A673 (cell line): ENCODE data around the gene SCN4A. TPM values are rescaled to one million over a fixed set of nuclear protein-coding genes. Genes with fewer than 3 reads are reported as not detected.

Experiments
- BruUV-seq: library from RNA; stranded (reverse); fragments of 400-500 nt; replicated peaks from 2 replicates; lab custom pipeline; 2021; lab: Mats Ljungman, UMichigan
- CTCF ChIA-PET: fragments of 300-600 bp; sonication (Branson Sonifier 250); formaldehyde crosslinking; loops from one replicate; lab custom pipeline; 2022; ENCODE audit warnings: antibody characterized with exemption; lab: Charles Lee
- POLR2A ChIA-PET: fragments of 300-600 bp; sonication (Branson Sonifier 250); formaldehyde crosslinking; loops from one replicate; lab custom pipeline; 2022; ENCODE audit warnings: antibody characterized with exemption; ENCODE audit not compliant: low non-redundant PET; lab: Charles Lee
- DNase-seq: peaks from one replicate; pipeline ENCODE4 v3.0.0-alpha.2; 2015; ENCODE audit warnings: low spot score
- H3K27ac ChIP-seq: fragments of 200-600 bp; sonication (generic); 2 replicates; pipeline ENCODE4 v1.5.1; 2016; ENCODE audit warnings: mixed run types, low read depth, mild to moderate bottlenecking, mixed read lengths, antibody characterized with exemption, low read length; ENCODE audit not compliant: poor library complexity, severe bottlenecking
- H3K27me3 ChIP-seq: fragments of 200-600 bp; sonication (generic); replicated peaks from 2 replicates; pipeline ENCODE4 v1.6.1; 2017; ENCODE audit warnings: mixed run types, low read depth, mild to moderate bottlenecking, mixed read lengths, antibody characterized with exemption, low read length; ENCODE audit not compliant: insufficient read depth, poor library complexity
- H3K36me3 ChIP-seq: fragments of 200-600 bp; sonication (generic); 2 replicates; pipeline ENCODE4 v1.6.1; 2016; ENCODE audit warnings: mixed run types, mild to moderate bottlenecking, mixed read lengths, antibody characterized with exemption, low read length; ENCODE audit not compliant: insufficient read depth, poor library complexity, severe bottlenecking
- H3K4me1 ChIP-seq: fragments of 200-600 bp; sonication (generic); 2 replicates; pipeline ENCODE4 v1.6.1; 2017; ENCODE audit warnings: mixed run types, mild to moderate bottlenecking, mixed read lengths, antibody characterized with exemption, low read length; ENCODE audit not compliant: insufficient read depth, poor library complexity, severe bottlenecking
- H3K4me3 ChIP-seq: fragments of 200-600 bp; sonication (generic); 2 replicates; pipeline ENCODE4 v1.5.1; 2016; ENCODE audit warnings: low read depth, mixed run types, mild to moderate bottlenecking, mixed read lengths, low read length; ENCODE audit not compliant: poor library complexity, severe bottlenecking
- H3K9me3 ChIP-seq: fragments of 200-600 bp; sonication (generic); 2 replicates; pipeline ENCODE4 v1.6.1; 2016; ENCODE audit warnings: mixed run types, low read depth, mild to moderate bottlenecking, mixed read lengths, antibody characterized with exemption, low read length; ENCODE audit not compliant: poor library complexity, severe bottlenecking
- CTCF ChIP-seq: fragments of 300-800, 200-600 bp; sonication (generic); conservative IDR thresholded peaks from 2 replicates; pipeline ENCODE4 v1.5.1; 2017; ENCODE audit warnings: low read depth, mild to moderate bottlenecking, antibody characterized with exemption, low read length, moderate library complexity, mixed read lengths
- EZH2 ChIP-seq: fragments of 200-600 bp; sonication (generic); IDR thresholded peaks from 2 replicates; pipeline ENCODE4 v1.6.1; 2017; ENCODE audit warnings: borderline replicate concordance, low read depth, mild to moderate bottlenecking, mixed read lengths, antibody characterized with exemption, low read length; ENCODE audit not compliant: poor library complexity, severe bottlenecking
- intact Hi-C: fragments of 100-400 bp; cut with micrococcal nuclease; formaldehyde crosslinking; loops from one replicate; pipeline ENCODE4 v1.10.0; 2022; ENCODE audit not compliant: unreplicated experiment
- total RNA-seq: library from RNA; stranded (reverse); gene quantifications from 2 replicates; pipeline ENCODE4 v1.2.3, GENCODE V29; 2021

SCN4A gene
- total RNA-seq, 1 experiment from 2014 or later, result 0.56 TPM

- H3K9me3 ChIP-seq, result no peaks in the 10 kb centered on the region
Observed at GRCh38 chr17:63934183-63935112, 38.3 kb downstream of the SCN4A start.

GRCh38 chr17:63933598-63933997, 39.1 kb downstream of the SCN4A start:
- no peaks in the 10 kb centered on the region for H3K9me3 ChIP-seq
- no peaks in the 10 kb centered on the region for H3K27me3 ChIP-seq
- CTCF ChIA-PET, result no interaction called here
- no TSS peak for BruUV-seq
- no peak for DNase-seq
- POLR2A ChIA-PET, result no interaction called here
- H3K36me3 ChIP-seq, result no peaks in the 10 kb centered on the region
- TF ChIP-seq CTCF (no peak), EZH2 (no peak)
- no peak overlapping the region for H3K27ac ChIP-seq
- H3K4me3 ChIP-seq, result no peak overlapping the region
- H3K4me1 ChIP-seq, result peaks cover 15% of the 10 kb centered on the region
- intact Hi-C loops, result no loop called here

More at GRCh38 chr17:63934183-63935112, 38.3 kb downstream of the SCN4A start:
- Histone ChIP-seq H3K4me1 (peaks cover 15% of the 10 kb centered on the region), H3K27ac (no peak overlapping the region), H3K27me3 (no peaks in the 10 kb centered on the region), H3K4me3 (no peak overlapping the region), H3K36me3 (no peaks in the 10 kb centered on the region)
- ChIA-PET CTCF (no interaction called here), POLR2A (no interaction called here)
- no TSS peak for BruUV-seq
- intact Hi-C loops, result no loop called here
- DNase-seq, result no peak
- TF ChIP-seq EZH2 (no peak), CTCF (no peak)

- TF ChIP-seq CTCF, result no peak
- TF ChIP-seq EZH2, result no peak
- Histone ChIP-seq H3K4me1 (peaks cover 15% of the 10 kb centered on the region), H3K9me3 (no peaks in the 10 kb centered on the region), H3K27ac (no peak overlapping the region), H3K4me3 (no peak overlapping the region), H3K27me3 (no peaks in the 10 kb centered on the region), H3K36me3 (no peaks in the 10 kb centered on the region)
- BruUV-seq, result no TSS peak
- ChIA-PET CTCF (no interaction called here), POLR2A (no interaction called here)
- DNase-seq, result no peak
- intact Hi-C loops, result no loop called here
Observed at GRCh38 chr17:63932721-63933120, 40.0 kb downstream of the SCN4A start.
